Left forelimb (tissue), 1 donor: ENCODE data around the gene ZNF487.
A peak's percentile ranks its signal among the peaks of the same experiment; 100 is the strongest.
"Not testable (repeated sequence)": the region's sequence is repeated elsewhere in the genome, so short reads cannot be mapped to it uniquely, and the experiment has no call there.

Experiments
- DNase-seq: peaks from one replicate; pipeline ENCODE4 v3.0.0-alpha.2; 2018; ENCODE audit warnings: low spot score

The ZNF487 gene

GRCh38 chr10:43404704-43405084, 32.2 kb upstream of the ZNF487 start:
- DNase-seq: no peak

- peak; percentile 85 for DNase-seq
These were observed 29.7 kb upstream of the ZNF487 start for GRCh38 chr10:43407148-43407575.

- DNase-seq: peak; percentile 91
These were observed 29.2 kb upstream of the ZNF487 start for GRCh38 chr10:43407576-43408330.

- DNase-seq: no peak
These were observed 28.6 kb upstream of the ZNF487 start for GRCh38 chr10:43408331-43408709.

GRCh38 chr10:43408710-43409384, 28.1 kb upstream of the ZNF487 start, which contains the start of gene HNRNPF:
TSS of gene HNRNPF (minus strand) at chr10:43409186. CDS start at chr10:43387884, 21,302 bp downstream.
- peak; percentile 98 for DNase-seq

GRCh38 chr10:43409385-43410109, 27.4 kb upstream of the ZNF487 start:
- DNase-seq: no peak

- no peak for DNase-seq
These were observed 26.6 kb upstream of the ZNF487 start for GRCh38 chr10:43410345-43410744.

- DNase-seq: no peak
These were observed 25.4 kb upstream of the ZNF487 start for GRCh38 chr10:43411536-43411935.

- DNase-seq: no peak
These were observed 21.4 kb upstream of the ZNF487 start for GRCh38 chr10:43415544-43415943.

GRCh38 chr10:43417950-43418768, 18.8 kb upstream of the ZNF487 start:
- no peak for DNase-seq

GRCh38 chr10:43419997-43420368, 16.9 kb upstream of the ZNF487 start:
- no peak for DNase-seq

- peak; percentile 92 for DNase-seq
These were observed 16.3 kb upstream of the ZNF487 start for GRCh38 chr10:43420369-43421200.

- DNase-seq: no peak
These were observed 15.8 kb upstream of the ZNF487 start for GRCh38 chr10:43421201-43421507.

GRCh38 chr10:43421519-43421918, 15.4 kb upstream of the ZNF487 start:
- DNase-seq: no peak

- not testable (repeated sequence) for DNase-seq
These were observed 15.0 kb upstream of the ZNF487 start for GRCh38 chr10:43421944-43422343.

- DNase-seq: no peak
These were observed 12.5 kb upstream of the ZNF487 start for GRCh38 chr10:43424416-43424815.

- DNase-seq: not testable (repeated sequence)
These were observed 10.4 kb upstream of the ZNF487 start for GRCh38 chr10:43426476-43426875.

- no peak for DNase-seq
These were observed 9.6 kb upstream of the ZNF487 start for GRCh38 chr10:43427166-43427825.

- DNase-seq: no peak
These were observed 5.8 kb upstream of the ZNF487 start for GRCh38 chr10:43430926-43431663.
